SK-N-SH (cell line): ENCODE results near the gene EPM2A. TPM values are rescaled to one million over a fixed set of nuclear protein-coding genes. Genes with fewer than 3 reads are reported as not detected.

Experiments used
- CTCF ChIA-PET: fragments of 300-600, 350-600 bp; formaldehyde crosslinking; extraction: SDS; loops from one replicate; lab custom pipeline; 2021; lab: Yijun Ruan, JAX
- POLR2A ChIA-PET: fragments of 350-600 bp; sonication (Branson Sonifier 250); formaldehyde crosslinking; extraction: SDS; loops from one replicate; lab custom pipeline; 2020; ENCODE audit warnings: antibody characterized with exemption, inconsistent platforms; lab: Yijun Ruan, JAX
- DNase-seq: peaks from one replicate; pipeline ENCODE4 v3.0.0; 2012
- H2AFZ ChIP-seq: fragments of 200-600 bp; sonication (generic); 2 replicates; pipeline ENCODE4 v1.8.1; 2016; ENCODE audit warnings: antibody characterized with exemption, mild to moderate bottlenecking, low read depth
- H3F3A ChIP-seq: fragments of 200-600 bp; sonication (generic); replicated peaks from 2 replicates; pipeline ENCODE3; 2016; ENCODE audit warnings: antibody characterized with exemption, mild to moderate bottlenecking; ENCODE audit not compliant: insufficient read depth
- H3K27ac ChIP-seq, 2 experiments: fragments of 200-500 bp in 1 of 2; fragments of 200-600 bp in 1 of 2; sonication (Bioruptor generic) in 1 of 2; sonication (generic), shearing (Covaris generic) in 1 of 2; 2 replicates each; pipeline versions ENCODE4 v1.5.1 to v1.6.1; 2014 to 2016; ENCODE audit warnings: low read depth in 2 of 2, inconsistent platforms in 1 of 2, low read length in 1 of 2, mild to moderate bottlenecking in 1 of 2, mixed read lengths in 1 of 2
- H3K27me3 ChIP-seq: fragments of 200-600 bp; sonication (generic), shearing (Covaris generic); 2 replicates; pipeline ENCODE4 v1.6.1; 2016; ENCODE audit warnings: mixed run types; ENCODE audit not compliant: insufficient read depth
- H3K36me3 ChIP-seq, 2 experiments: fragments of 200-500 bp in 1 of 2; fragments of 200-600 bp in 1 of 2; sonication (Bioruptor generic) in 1 of 2; sonication (generic) in 1 of 2; replicated peaks in 1 of 2; 2 replicates each; pipeline versions ENCODE3 to v1.5.1; 2014 to 2016; ENCODE audit warnings: low read length in 1 of 2, mild to moderate bottlenecking in 1 of 2; ENCODE audit not compliant: insufficient read depth in 2 of 2, control insufficient read depth in 1 of 2
- H3K4me1 ChIP-seq, 2 experiments: fragments of 200-500 bp in 1 of 2; fragments of 200-600 bp in 1 of 2; sonication (Bioruptor generic) in 1 of 2; sonication (generic), shearing (Covaris generic) in 1 of 2; 2 replicates each; pipeline versions ENCODE4 v1.5.1 to v1.6.1; 2014 to 2016; ENCODE audit warnings: low read depth in 1 of 2, low read length in 1 of 2, mixed run types in 1 of 2; ENCODE audit not compliant: insufficient read depth in 2 of 2, control insufficient read depth in 1 of 2
- H3K4me2 ChIP-seq: fragments of 200-600 bp; sonication (generic), shearing (Covaris generic); 2 replicates; pipeline ENCODE4 v1.6.1; 2017; ENCODE audit warnings: mixed run types
- H3K4me3 ChIP-seq, 2 experiments: fragments of 200-500 bp in 1 of 2; fragments of 200-600 bp in 1 of 2; sonication (Bioruptor generic) in 1 of 2; sonication (generic), shearing (Covaris generic) in 1 of 2; 2 replicates each; pipeline versions ENCODE4 v1.5.1 to v1.8.1; 2014 to 2016; ENCODE audit warnings: low read depth in 2 of 2, inconsistent platforms in 1 of 2, low read length in 1 of 2, mild to moderate bottlenecking in 1 of 2, mixed read lengths in 1 of 2, moderate library complexity in 1 of 2
- H3K79me2 ChIP-seq: fragments of 200-600 bp; sonication (generic); 2 replicates; pipeline ENCODE4 v1.8.1; 2017; ENCODE audit warnings: mild to moderate bottlenecking; ENCODE audit not compliant: insufficient read depth
- H3K9ac ChIP-seq: fragments of 200-600 bp; sonication (generic); 2 replicates; pipeline ENCODE4 v1.6.1; 2017; ENCODE audit warnings: mixed run types
- H3K9me2 ChIP-seq: fragments of 200-600 bp; sonication (generic); 2 replicates; pipeline ENCODE4 v1.6.1; 2017; ENCODE audit warnings: mixed run types
- H3K9me3 ChIP-seq: fragments of 200-600 bp; sonication (generic); 2 replicates; pipeline ENCODE4 v1.6.1; 2017; ENCODE audit warnings: mixed run types, mild to moderate bottlenecking, moderate library complexity
- H4K20me1 ChIP-seq: fragments of 200-600 bp; sonication (generic); 2 replicates; pipeline ENCODE4 v1.6.1; 2017; ENCODE audit warnings: mild to moderate bottlenecking, mixed run types; ENCODE audit not compliant: insufficient read depth
- CHD2 ChIP-seq: fragments of 150-350 bp; IDR thresholded peaks from 2 replicates; pipeline ENCODE4 v1.6.1; 2018; ENCODE audit warnings: low read length; ENCODE audit not compliant: partially characterized antibody
- EP300 ChIP-seq, 2 experiments: IDR thresholded peaks; 2 replicates each; pipeline versions ENCODE4 v1.4.0 to v1.6.1; 2012; ENCODE audit warnings: borderline replicate concordance in 1 of 2, low read depth in 1 of 2, low read length in 1 of 2
- EZH2phosphoT487 ChIP-seq: fragments of 200-600 bp; sonication (generic); IDR thresholded peaks from 2 replicates; pipeline ENCODE4 v1.6.1; 2017; ENCODE audit warnings: low read depth, mixed run types, mild to moderate bottlenecking, antibody characterized with exemption, moderate library complexity, borderline replicate concordance
- FOSL2 ChIP-seq: IDR thresholded peaks from 2 replicates; pipeline ENCODE4 v1.4.0; 2012; ENCODE audit warnings: low read depth, mild to moderate bottlenecking, moderate library complexity, borderline replicate concordance
- FOXJ3 ChIP-seq: sonication (generic); formaldehyde crosslinking; IDR thresholded peaks from 2 replicates; pipeline ENCODE4 v1.5.1; 2020; ENCODE audit warnings: mild to moderate bottlenecking, missing genetic modification reagents
- GABPA ChIP-seq: IDR thresholded peaks from 2 replicates; pipeline ENCODE4 v1.4.0; 2012; ENCODE audit warnings: low read depth, mild to moderate bottlenecking
- GATA2 ChIP-seq: sonication (generic); formaldehyde crosslinking; IDR thresholded peaks from 2 replicates; pipeline ENCODE4 v1.5.0; 2020; ENCODE audit warnings: mild to moderate bottlenecking, missing genetic modification reagents
- MEF2A ChIP-seq: IDR thresholded peaks from 2 replicates; pipeline ENCODE4 v1.4.0; 2012; ENCODE audit warnings: low read depth, borderline replicate concordance
- MXI1 ChIP-seq: IDR thresholded peaks from 2 replicates; pipeline ENCODE4 v1.6.1; 2012; ENCODE audit warnings: mild to moderate bottlenecking, low read depth, low read length, improper control_type of control experiment
- NRF1 ChIP-seq: IDR thresholded peaks from 2 replicates; pipeline ENCODE4 v1.6.1; 2012; ENCODE audit warnings: low read depth, mild to moderate bottlenecking, low read length
- RAD21 ChIP-seq: IDR thresholded peaks from 2 replicates; pipeline ENCODE4 v1.6.1; 2012; ENCODE audit warnings: mild to moderate bottlenecking, low read length
- RFX5 ChIP-seq: IDR thresholded peaks from 2 replicates; pipeline ENCODE4 v1.6.1; 2012; ENCODE audit warnings: mild to moderate bottlenecking, improper control_type of control experiment, low read length
- RXRA ChIP-seq: IDR thresholded peaks from 2 replicates; pipeline ENCODE4 v1.4.0; 2012; ENCODE audit warnings: low read depth, mild to moderate bottlenecking, borderline replicate concordance
- SIN3A ChIP-seq: IDR thresholded peaks from 2 replicates; pipeline ENCODE4 v1.6.1; 2012; ENCODE audit warnings: low read depth, mild to moderate bottlenecking, low read length, moderate library complexity, borderline replicate concordance
- TAF1 ChIP-seq: IDR thresholded peaks from 2 replicates; pipeline ENCODE4 v1.6.1; 2012; ENCODE audit warnings: low read depth, mild to moderate bottlenecking, low read length, moderate library complexity, borderline replicate concordance
- TCF12 ChIP-seq: IDR thresholded peaks from 2 replicates; pipeline ENCODE4 v1.4.0; 2012
- TEAD4 ChIP-seq: IDR thresholded peaks from 2 replicates; pipeline ENCODE4 v1.4.0; 2012; ENCODE audit warnings: mild to moderate bottlenecking, borderline replicate concordance; ENCODE audit not compliant: insufficient read depth
- YY1 ChIP-seq: IDR thresholded peaks from 2 replicates; pipeline ENCODE4 v1.4.0; 2012; ENCODE audit warnings: low read depth, mild to moderate bottlenecking
- WGBS: methylation state at CpG from one replicate; pipeline ENCODE4 v1.1.6; 2017; ENCODE audit warnings: low lambda C conversion rate; 5-methylcytosine and 5-hydroxymethylcytosine counted together
- polyA plus RNA-seq, 3 experiments: library from polyadenylated mRNA; depleted of rRNA; stranded (reverse); fragments of >200 nt; gene quantifications; 2 replicates each; pipeline ENCODE4 v1.2.3, GENCODE V29; 2012
- TF ChIP-seq, protein P1 (sequence below): fragments of 150-350 bp; IDR thresholded peaks from 2 replicates; pipeline ENCODE4 v1.6.1; 2016; ENCODE audit warnings: mild to moderate bottlenecking, low read depth, low read length
- TF ChIP-seq, protein P2 (sequence below): IDR thresholded peaks from 2 replicates; pipeline ENCODE4 v1.4.0; 2012; ENCODE audit warnings: low read depth
- TF ChIP-seq, protein P3 (sequence below): IDR thresholded peaks from 2 replicates; pipeline ENCODE4; 2012
- TF ChIP-seq, protein P4 (sequence below): IDR thresholded peaks from 2 replicates; pipeline ENCODE4 v1.4.0; 2012; ENCODE audit warnings: low read depth, borderline replicate concordance

Gene EPM2A
- polyA plus RNA-seq, 1 of the 3 experiments (the other 2 are of a cell fraction), result 2.7 TPM

DNA sequence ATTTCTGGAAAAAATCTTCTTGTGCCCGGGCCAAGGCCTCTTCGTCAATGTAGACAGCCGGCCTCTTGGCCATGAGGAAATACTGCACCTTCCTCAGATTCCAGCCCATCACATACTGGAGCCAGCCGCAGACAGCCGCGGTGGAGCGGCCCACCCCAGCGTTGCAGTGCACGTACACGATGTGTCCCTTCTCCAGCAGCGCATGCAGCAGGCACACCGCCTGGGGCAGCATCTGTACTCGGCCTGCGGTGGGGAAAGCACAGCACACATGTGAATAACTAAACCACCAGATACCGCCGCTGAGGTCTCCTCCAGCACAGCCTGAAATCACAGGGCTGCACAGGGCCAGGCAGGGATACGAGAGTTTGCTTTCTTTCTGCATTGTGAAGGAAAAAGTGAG is 107.9 kb downstream of the EPM2A start (continued):
- no peak for TF ChIP-seq RXRA
- TF ChIP-seq MEF2A, result no peak
- no peak for TF ChIP-seq EP300 (IDR thresholded peaks at IDR 0.05; ENCODE audit: borderline replicate concordance in 1 of 2, low read depth in 1 of 2, low read length in 1 of 2)
- TF ChIP-seq, protein P1, sequence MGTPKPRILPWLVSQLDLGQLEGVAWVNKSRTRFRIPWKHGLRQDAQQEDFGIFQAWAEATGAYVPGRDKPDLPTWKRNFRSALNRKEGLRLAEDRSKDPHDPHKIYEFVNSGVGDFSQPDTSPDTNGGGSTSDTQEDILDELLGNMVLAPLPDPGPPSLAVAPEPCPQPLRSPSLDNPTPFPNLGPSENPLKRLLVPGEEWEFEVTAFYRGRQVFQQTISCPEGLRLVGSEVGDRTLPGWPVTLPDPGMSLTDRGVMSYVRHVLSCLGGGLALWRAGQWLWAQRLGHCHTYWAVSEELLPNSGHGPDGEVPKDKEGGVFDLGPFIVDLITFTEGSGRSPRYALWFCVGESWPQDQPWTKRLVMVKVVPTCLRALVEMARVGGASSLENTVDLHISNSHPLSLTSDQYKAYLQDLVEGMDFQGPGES, result no peak
- TF ChIP-seq EZH2phosphoT487, result no peak
- no peak for TF ChIP-seq FOSL2
- TF ChIP-seq, protein P2, sequence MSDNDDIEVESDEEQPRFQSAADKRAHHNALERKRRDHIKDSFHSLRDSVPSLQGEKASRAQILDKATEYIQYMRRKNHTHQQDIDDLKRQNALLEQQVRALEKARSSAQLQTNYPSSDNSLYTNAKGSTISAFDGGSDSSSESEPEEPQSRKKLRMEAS, result no peak
- TF ChIP-seq, protein P3, sequence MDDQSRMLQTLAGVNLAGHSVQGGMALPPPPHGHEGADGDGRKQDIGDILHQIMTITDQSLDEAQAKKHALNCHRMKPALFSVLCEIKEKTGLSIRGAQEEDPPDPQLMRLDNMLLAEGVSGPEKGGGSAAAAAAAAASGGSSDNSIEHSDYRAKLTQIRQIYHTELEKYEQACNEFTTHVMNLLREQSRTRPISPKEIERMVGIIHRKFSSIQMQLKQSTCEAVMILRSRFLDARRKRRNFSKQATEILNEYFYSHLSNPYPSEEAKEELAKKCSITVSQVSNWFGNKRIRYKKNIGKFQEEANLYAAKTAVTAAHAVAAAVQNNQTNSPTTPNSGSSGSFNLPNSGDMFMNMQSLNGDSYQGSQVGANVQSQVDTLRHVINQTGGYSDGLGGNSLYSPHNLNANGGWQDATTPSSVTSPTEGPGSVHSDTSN, result no peak
- TF ChIP-seq TCF12, result no peak
- TF ChIP-seq SIN3A, result no peak
- TF ChIP-seq YY1, result no peak

DNA sequence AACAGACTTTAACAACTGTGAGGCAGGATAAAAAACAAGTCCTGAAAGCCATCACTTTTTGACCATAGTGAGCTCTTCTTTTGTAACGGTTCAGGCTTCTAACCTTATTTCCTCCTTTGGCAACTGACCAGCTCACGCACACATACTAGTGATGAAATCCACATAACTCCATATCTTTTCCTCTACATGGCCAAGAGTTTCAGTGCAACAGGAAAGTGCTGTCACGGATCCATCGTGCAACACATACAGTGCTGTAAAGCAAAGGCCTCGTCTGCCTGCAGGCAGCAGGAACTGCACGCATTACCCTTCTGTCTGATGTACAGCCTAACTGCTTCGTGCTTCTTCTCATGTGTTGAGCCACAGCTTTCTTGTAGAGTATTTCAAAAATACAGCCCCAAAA is 108.5 kb downstream of the EPM2A start:
- H3K9ac ChIP-seq, result no peak overlapping the region
- H3K27me3 ChIP-seq, result no peaks in the 10 kb centered on the region
- H3K9me2 ChIP-seq, result no peaks in the 10 kb centered on the region
- no peaks in the 10 kb centered on the region for H3K4me1 ChIP-seq
- H3K4me3 ChIP-seq, result no peak overlapping the region
- WGBS, result 80% methylated on average over 7 of the region's 7 CpGs
- no peaks in the 10 kb centered on the region for H3F3A ChIP-seq
- no peaks in the 10 kb centered on the region for H3K36me3 ChIP-seq
- no peaks in the 10 kb centered on the region for H3K9me3 ChIP-seq
- POLR2A ChIA-PET, result no interaction called here
- no peak overlapping the region for H3K4me2 ChIP-seq
- no peak for DNase-seq
- no peaks in the 10 kb centered on the region for H3K79me2 ChIP-seq
- TF ChIP-seq TEAD4, result no peak
- no peak for TF ChIP-seq NRF1
- no peak for TF ChIP-seq GATA2
- no peak for TF ChIP-seq EZH2phosphoT487
- TF ChIP-seq GABPA, result no peak
- TF ChIP-seq CHD2, result no peak
- TF ChIP-seq YY1, result no peak
- no peak for TF ChIP-seq SIN3A
- no peak for TF ChIP-seq RAD21
- no peak for TF ChIP-seq MXI1
- no peak for TF ChIP-seq RFX5
- TF ChIP-seq, protein P4, sequence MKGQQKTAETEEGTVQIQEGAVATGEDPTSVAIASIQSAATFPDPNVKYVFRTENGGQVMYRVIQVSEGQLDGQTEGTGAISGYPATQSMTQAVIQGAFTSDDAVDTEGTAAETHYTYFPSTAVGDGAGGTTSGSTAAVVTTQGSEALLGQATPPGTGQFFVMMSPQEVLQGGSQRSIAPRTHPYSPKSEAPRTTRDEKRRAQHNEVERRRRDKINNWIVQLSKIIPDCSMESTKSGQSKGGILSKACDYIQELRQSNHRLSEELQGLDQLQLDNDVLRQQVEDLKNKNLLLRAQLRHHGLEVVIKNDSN, result no peak
- TF ChIP-seq FOXJ3 (CRISPR knock-in tag), result no peak
- no peak for TF ChIP-seq TAF1
- no peak for TF ChIP-seq MEF2A
- no peak overlapping the region for H3K27ac ChIP-seq
- CTCF ChIA-PET, result interaction anchor here (2.8 to 3.3 kb wide), 2 partner anchors 8 to 1042 kb away, joined by 8 to 20 read pairs; no protein-coding TSS in a partner anchor
- H4K20me1 ChIP-seq, result no peaks in the 10 kb centered on the region
- no peak overlapping the region for H2AFZ ChIP-seq
